Coronary artery (tissue), 2 donors: ENCODE data around the gene ACACB.

Experiments
- DNase-seq: peaks from one replicate; pipeline ENCODE4 v3.0.0-alpha.2; 2017; ENCODE audit warnings: low spot score
- H3K27ac ChIP-seq, 2 donors: fragments of 200-600 bp; sonication (generic); one replicate each; pipeline ENCODE4 v1.5.1; 2016 to 2019
- H3K4me3 ChIP-seq: fragments of 200-600 bp; sonication (generic); 2 replicates; pipeline ENCODE4 v1.5.1; 2016; ENCODE audit warnings: mild to moderate bottlenecking, moderate library complexity
- TF ChIP-seq, protein P1 (sequence below): fragments of 200-600 bp; sonication (generic); IDR thresholded peaks from one replicate; pipeline ENCODE4 v1.5.1; 2019; ENCODE audit warnings: antibody characterized with exemption

Gene ACACB

DNA sequence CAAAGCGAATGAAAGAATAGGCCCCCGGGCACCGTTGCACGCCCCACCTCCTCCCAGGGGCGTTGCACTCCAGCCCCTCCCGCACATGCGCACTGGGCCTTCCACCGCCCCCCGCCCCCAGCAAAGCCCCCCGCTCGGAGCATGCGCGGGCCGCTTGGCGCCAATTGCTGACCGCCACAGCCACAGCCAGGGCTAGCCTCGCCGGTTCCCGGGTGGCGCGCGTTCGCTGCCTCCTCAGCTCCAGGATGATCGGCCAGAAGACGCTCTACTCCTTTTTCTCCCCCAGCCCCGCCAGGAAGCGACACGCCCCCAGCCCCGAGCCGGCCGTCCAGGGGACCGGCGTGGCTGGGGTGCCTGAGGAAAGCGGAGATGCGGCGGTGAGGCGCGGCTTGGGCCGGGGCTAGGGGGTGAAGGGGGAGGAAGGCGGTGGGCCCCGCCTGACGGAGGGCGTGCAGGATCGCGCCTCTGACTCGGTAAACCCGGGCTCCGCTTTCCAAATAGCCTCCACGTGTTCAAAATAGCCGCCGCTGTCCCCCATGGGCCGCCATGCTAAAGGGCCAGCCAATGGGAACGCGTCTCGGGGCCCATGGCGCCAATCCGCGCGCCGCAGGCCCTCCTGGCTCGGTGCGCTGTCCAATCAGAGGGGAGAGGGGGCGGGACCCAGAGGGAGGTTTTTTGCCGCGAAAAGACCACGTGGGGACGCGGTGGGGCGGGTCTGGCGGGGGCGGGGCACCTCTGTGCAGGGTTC, 18.8 kb upstream of the ACACB start, which contains the start of gene UNG:
Gene UNG (plus strand): TSS at position 163 of the 748 bp plus-strand sequence. CDS start 83 bp downstream, at position 246.
- TF ChIP-seq, protein P1, sequence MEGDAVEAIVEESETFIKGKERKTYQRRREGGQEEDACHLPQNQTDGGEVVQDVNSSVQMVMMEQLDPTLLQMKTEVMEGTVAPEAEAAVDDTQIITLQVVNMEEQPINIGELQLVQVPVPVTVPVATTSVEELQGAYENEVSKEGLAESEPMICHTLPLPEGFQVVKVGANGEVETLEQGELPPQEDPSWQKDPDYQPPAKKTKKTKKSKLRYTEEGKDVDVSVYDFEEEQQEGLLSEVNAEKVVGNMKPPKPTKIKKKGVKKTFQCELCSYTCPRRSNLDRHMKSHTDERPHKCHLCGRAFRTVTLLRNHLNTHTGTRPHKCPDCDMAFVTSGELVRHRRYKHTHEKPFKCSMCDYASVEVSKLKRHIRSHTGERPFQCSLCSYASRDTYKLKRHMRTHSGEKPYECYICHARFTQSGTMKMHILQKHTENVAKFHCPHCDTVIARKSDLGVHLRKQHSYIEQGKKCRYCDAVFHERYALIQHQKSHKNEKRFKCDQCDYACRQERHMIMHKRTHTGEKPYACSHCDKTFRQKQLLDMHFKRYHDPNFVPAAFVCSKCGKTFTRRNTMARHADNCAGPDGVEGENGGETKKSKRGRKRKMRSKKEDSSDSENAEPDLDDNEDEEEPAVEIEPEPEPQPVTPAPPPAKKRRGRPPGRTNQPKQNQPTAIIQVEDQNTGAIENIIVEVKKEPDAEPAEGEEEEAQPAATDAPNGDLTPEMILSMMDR = no peak
- DNase-seq = peak; percentile 97
- Histone ChIP-seq H3K4me3 (peak within 1 kb of the TSS; percentile 83), H3K27ac (peak within 1 kb of the TSS; percentile 85 to 93)

DNA sequence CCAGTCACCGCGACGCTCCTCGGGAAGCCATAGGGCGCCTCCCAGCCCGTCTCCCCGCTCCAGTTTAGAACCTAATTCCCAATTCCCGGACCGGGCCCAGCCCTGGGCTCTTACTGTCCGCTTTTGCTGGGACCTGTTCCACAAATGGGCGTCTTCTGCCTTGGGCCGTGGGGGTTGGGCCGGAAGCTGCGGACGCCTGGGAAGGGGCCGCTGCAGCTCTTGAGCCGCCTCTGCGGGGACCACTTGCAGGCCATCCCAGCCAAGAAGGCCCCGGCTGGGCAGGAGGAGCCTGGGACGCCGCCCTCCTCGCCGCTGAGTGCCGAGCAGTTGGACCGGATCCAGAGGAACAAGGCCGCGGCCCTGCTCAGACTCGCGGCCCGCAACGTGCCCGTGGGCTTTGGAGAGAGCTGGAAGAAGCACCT, 18.2 kb upstream of the ACACB start:
- Histone ChIP-seq H3K27ac (peak overlapping the region; percentile 85 to 93), H3K4me3 (peak overlapping the region; percentile 83)
- TF ChIP-seq, protein P1 = no peak
- DNase-seq = peak; percentile 88

DNA sequence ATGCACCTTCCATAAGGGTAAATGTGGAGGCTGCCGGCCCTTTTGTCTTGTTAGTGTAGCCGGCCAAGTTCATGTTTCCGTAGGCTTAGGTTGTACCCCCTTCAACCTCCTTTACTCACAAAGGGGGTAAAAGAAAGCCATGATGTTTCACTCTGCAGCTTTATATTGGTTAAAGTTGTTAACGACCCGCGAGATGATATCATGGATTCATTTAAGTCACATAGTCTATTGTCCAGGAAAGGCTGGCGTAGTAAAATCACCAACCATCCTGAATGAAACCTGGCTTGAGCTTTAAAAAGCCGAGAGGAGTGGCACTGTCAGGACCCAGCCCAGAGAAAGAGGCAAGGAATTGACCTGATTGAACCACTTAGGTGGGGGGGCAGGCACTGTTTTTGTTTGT, 17.7 kb upstream of the ACACB start:
- Histone ChIP-seq H3K27ac (peak overlapping the region; percentile 85 to 93), H3K4me3 (peak overlapping the region; percentile 83)
- no peak for DNase-seq
- TF ChIP-seq, protein P1 = no peak

DNA sequence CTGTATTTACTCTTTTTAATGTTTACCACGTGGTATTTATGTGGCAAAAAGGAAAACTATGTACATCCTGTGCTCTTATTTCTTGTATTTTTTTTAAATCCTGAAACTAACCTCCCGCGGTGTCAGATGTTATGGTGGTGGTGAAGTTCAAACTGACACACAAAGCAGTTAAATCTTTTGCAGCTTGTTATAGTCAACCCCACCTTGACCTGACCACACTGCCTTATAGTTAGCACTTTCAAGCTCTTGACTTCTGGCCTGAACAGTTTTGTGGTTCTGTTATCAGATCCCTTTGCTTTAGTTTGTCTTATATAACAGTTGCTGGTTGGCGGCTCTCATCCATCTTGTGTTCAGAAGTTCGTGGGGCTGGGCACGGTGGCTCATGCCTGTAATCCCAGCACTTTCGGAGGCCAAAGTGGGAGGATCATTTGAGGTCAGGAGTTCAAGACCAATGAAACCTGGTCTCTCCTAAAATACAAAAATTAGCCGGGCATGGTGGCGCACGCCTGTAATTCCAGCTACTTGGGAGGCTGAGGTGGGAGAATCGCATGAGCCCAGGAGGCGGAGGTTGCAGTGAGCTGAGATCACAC, 16.9 kb upstream of the ACACB start:
- H3K4me3 ChIP-seq = peak overlapping the region; percentile 83
- H3K27ac ChIP-seq = peak overlapping the region; percentile 85 to 93
- TF ChIP-seq, protein P1 = no peak
- DNase-seq = no peak

DNA sequence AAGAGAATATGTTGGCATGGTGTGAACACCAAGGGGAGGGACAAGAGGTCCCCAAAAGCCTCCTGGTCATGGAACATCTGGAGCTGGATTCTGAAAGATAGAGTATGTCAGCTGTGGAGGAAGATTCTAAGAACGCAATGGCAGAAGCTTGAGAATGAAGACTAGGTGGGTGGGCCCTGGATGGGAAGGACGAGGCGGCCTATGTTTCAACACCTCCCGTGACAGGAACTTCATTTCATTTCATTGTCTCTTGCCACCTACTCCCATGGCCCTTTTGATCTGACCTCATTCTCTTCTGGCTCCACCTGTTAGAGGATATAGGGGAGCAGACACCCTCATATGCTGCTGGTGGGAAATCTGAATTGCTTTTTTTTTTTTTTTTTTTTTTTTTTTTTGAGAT, 15.6 kb upstream of the ACACB start:
- no peak overlapping the region for H3K27ac ChIP-seq

DNA sequence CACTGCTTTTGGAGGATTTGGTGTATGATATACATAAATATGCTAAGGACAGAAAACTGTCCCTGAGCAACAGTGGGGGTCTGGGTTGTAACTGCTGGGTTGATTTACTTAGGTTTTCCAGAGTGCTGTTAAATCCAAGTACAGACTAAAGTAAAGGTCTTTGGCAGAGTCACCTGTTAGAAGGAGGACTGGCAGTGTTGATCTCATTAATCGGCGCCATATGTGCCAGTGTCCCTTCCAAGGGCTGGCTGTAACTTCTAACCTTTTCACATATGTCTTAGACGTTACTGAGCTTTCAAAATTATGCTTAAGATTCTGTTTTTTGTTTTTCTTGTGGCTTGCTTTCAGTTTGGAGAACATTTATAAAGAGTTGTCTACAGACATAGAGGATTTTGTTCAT, 13.9 kb upstream of the ACACB start:
- TF ChIP-seq, protein P1 = no peak
- Histone ChIP-seq H3K27ac (no peak overlapping the region), H3K4me3 (no peak overlapping the region)
- no peak for DNase-seq

More for the DNA sequence above, 15.6 kb upstream of the ACACB start:
- DNase-seq = no peak
- no peak overlapping the region for H3K4me3 ChIP-seq
- TF ChIP-seq, protein P1 = no peak

DNA sequence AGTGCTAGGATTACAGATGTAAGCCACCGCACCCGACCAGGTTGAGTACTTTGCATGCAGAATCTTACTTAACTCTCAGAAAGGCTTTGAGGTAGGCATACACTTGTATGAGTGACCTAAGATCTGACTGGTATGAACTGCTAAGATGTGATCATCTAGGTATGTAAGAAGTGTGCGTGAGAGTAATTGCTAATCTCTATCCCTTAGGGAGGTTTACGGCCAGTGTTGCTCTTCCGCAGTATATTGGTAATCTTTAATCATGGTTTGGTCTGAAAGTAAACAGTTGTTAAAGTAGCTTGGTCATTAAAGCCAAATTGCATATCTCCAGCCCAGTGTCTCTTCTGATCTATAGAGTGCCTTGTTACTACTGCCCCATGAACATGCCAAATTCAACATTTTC, 11.2 kb upstream of the ACACB start:
- H3K4me3 ChIP-seq = no peak overlapping the region
- TF ChIP-seq, protein P1 = no peak
- no peak overlapping the region for H3K27ac ChIP-seq
- no peak for DNase-seq
